K562 (cell line): ENCODE measurements around the gene VNN1. TPM values are rescaled to one million over a fixed set of nuclear protein-coding genes. Genes with fewer than 3 reads are reported as not detected.

Experiments
- ATAC-seq: fragments of 200-7000 bp; cut with Tn5 transposase; 3 replicates; pipeline ENCODE4 v1.9.1; 2020; ENCODE audit warnings: moderate library complexity
- BruUV-seq: library from RNA; stranded (reverse); fragments of 400-500 nt; replicated peaks from 2 replicates; lab custom pipeline; 2021; lab: Mats Ljungman, UMichigan
- CTCF ChIA-PET: fragments of 300-600 bp; formaldehyde crosslinking; extraction: SDS; loops from one replicate; lab custom pipeline; 2021; ENCODE audit warnings: low intra/inter-chr PET ratio; lab: Yijun Ruan, JAX
- POLR2A ChIA-PET: fragments of 300-600, 350-650 bp; sonication (Branson Sonifier 250); formaldehyde crosslinking; extraction: SDS; loops from one replicate; lab custom pipeline; 2021; ENCODE audit warnings: antibody characterized with exemption, inconsistent platforms; lab: Yijun Ruan, JAX
- DNase-seq, 4 experiments: peaks; one replicate each; pipeline versions ENCODE4 v3.0.0 to v3.0.0-alpha.2; 2011 to 2018; ENCODE audit warnings: low spot score in 3 of 4, mixed read lengths in 3 of 4; ENCODE audit errors: extremely low read depth in 1 of 4
- FAIRE-seq: peaks from 2 replicates; lab custom pipeline; 2011; peaks lifted over from hg19 to GRCh38; lab: Jason Lieb, UNC
- H2AFZ ChIP-seq: 2 replicates; pipeline ENCODE4 v1.6.0; 2011; ENCODE audit warnings: low read depth, low read length, control low read depth, inconsistent platforms
- H3K27ac ChIP-seq: fragments of 200-600 bp; 3 replicates; pipeline ENCODE4 v1.8.0; 2011; ENCODE audit warnings: low read depth, mild to moderate bottlenecking, control low read depth, inconsistent platforms, low read length, moderate library complexity, mixed read lengths; ENCODE audit errors: extremely low read depth
- H3K27me3 ChIP-seq, 2 experiments: fragments of 300-600 bp in 1 of 2; 2 replicates in 1 of 2; 3 replicates in 1 of 2; pipeline versions ENCODE4 v1.6.0 to v1.8.0; 2011; ENCODE audit warnings: inconsistent platforms in 2 of 2, low read length in 2 of 2, mild to moderate bottlenecking in 1 of 2, mixed read lengths in 1 of 2, moderate library complexity in 1 of 2; ENCODE audit not compliant: control insufficient read depth in 2 of 2, insufficient read depth in 2 of 2
- H3K36me3 ChIP-seq: fragments of 300-600 bp; 3 replicates; pipeline ENCODE4 v1.8.0; 2011; ENCODE audit warnings: mild to moderate bottlenecking, low read length, inconsistent platforms; ENCODE audit not compliant: control insufficient read depth, insufficient read depth
- H3K4me1 ChIP-seq, 2 experiments: fragments of 200-600 bp in 1 of 2; replicated peaks in 1 of 2; 2 replicates in 1 of 2; 3 replicates in 1 of 2; pipeline versions ENCODE4 v1.5.1 to v1.8.0; 2011; ENCODE audit warnings: inconsistent platforms in 2 of 2, low read length in 2 of 2, mild to moderate bottlenecking in 1 of 2, mixed read lengths in 1 of 2, moderate library complexity in 1 of 2; ENCODE audit not compliant: control insufficient read depth in 2 of 2, insufficient read depth in 2 of 2
- H3K4me2 ChIP-seq: 2 replicates; pipeline ENCODE4 v1.6.1; 2011; ENCODE audit warnings: low read length, control low read depth, inconsistent platforms, mixed read lengths; ENCODE audit not compliant: insufficient read depth
- H3K4me3 ChIP-seq: fragments of 200-600 bp; sonication (generic), shearing (Covaris generic); 2 replicates; pipeline ENCODE4 v1.5.1; 2016; ENCODE audit warnings: control low read depth, inconsistent platforms
- H3K79me2 ChIP-seq: fragments of 200-600 bp; 3 replicates; pipeline ENCODE4 v1.8.0; 2011; ENCODE audit warnings: low read length, inconsistent platforms; ENCODE audit not compliant: control insufficient read depth, insufficient read depth
- H3K9ac ChIP-seq, 2 experiments: 2 replicates each; pipeline versions ENCODE4 v1.6.0 to v1.6.1; 2011; ENCODE audit warnings: low read depth in 2 of 2, low read length in 2 of 2, control low read depth in 1 of 2, inconsistent platforms in 1 of 2, mild to moderate bottlenecking in 1 of 2, mixed read lengths in 1 of 2; ENCODE audit not compliant: insufficient read depth in 1 of 2
- H3K9me1 ChIP-seq: one replicate; pipeline ENCODE4 v1.6.0; 2011; ENCODE audit warnings: inconsistent platforms, mild to moderate bottlenecking, low read length, moderate library complexity; ENCODE audit not compliant: control insufficient read depth, insufficient read depth
- H3K9me3 ChIP-seq: replicated peaks from 2 replicates; pipeline ENCODE4 v1.5.1; 2011; ENCODE audit warnings: low read depth, low read length, inconsistent platforms; ENCODE audit not compliant: control insufficient read depth, insufficient read depth
- H4K20me1 ChIP-seq: replicated peaks from 2 replicates; pipeline ENCODE4 v1.6.1; 2011; ENCODE audit warnings: low read length, inconsistent platforms, mixed read lengths; ENCODE audit not compliant: control insufficient read depth, insufficient read depth
- C11orf30 ChIP-seq: fragments of 450-650 bp; IDR thresholded peaks from 2 replicates; pipeline ENCODE4 v1.6.1; 2016; ENCODE audit warnings: low read depth, mild to moderate bottlenecking
- DMBX1 ChIP-seq: fragments of 250-450 bp; sonication (Bioruptor Pico); IDR thresholded peaks from 2 replicates; pipeline ENCODE4 v1.8.0; 2022; ENCODE audit warnings: inconsistent platforms, mild to moderate bottlenecking, moderate library complexity, borderline replicate concordance
- HDAC1 ChIP-seq, 2 experiments: fragments of 450-650 bp; IDR thresholded peaks; 2 replicates each; pipeline ENCODE4 v1.6.1; 2016 to 2017; ENCODE audit warnings: inconsistent platforms in 1 of 2, mild to moderate bottlenecking in 1 of 2, moderate library complexity in 1 of 2
- MAFG ChIP-seq: fragments of 450-650 bp; conservative IDR thresholded peaks from 2 replicates; pipeline ENCODE4 v1.6.1; 2016; ENCODE audit warnings: missing genetic modification characterization, missing compliant biosample characterization
- NFE2 ChIP-seq: IDR thresholded peaks from 2 replicates; pipeline ENCODE4 v1.6.1; 2014; ENCODE audit warnings: antibody characterized with exemption, low read depth
- RNF2 ChIP-seq: sonication (generic); IDR thresholded peaks from 2 replicates; pipeline ENCODE4 v1.6.1; 2016
- ZNF316 ChIP-seq: fragments of 450-650 bp; IDR thresholded peaks from 2 replicates; pipeline ENCODE4 v1.6.1; 2016
- WGBS: fragments of 100-300 bp; shearing (Covaris generic); methylation state at CpG from one replicate; pipeline ENCODE4 v1.1.6; 2016; ENCODE audit warnings: low coverage, mixed read lengths; ENCODE audit not compliant: insufficient coverage; ENCODE audit errors: missing lambda C conversion rate; 5-methylcytosine and 5-hydroxymethylcytosine counted together
- in situ Hi-C: fragments of 300-500 bp; cut with MboI; formaldehyde crosslinking; loops from 4 replicates; pipeline ENCODE4 v1.15.0; 2018; ENCODE audit warnings: inconsistent platforms, mixed read lengths
- intact Hi-C: fragments of 100-400 bp; cut with micrococcal nuclease; formaldehyde crosslinking; loops from 2 replicates; pipeline ENCODE4 v1.14.2; 2022
- polyA plus RNA-seq, 8 experiments: library from polyadenylated mRNA; depleted of rRNA in 4 of 8; stranded (reverse) in 5 of 8; unstranded in 3 of 8; fragments of >200 nt; fragmentation: Nextera tagmentation in 2 of 8; fragmentation: Illumina TruSeq in 1 of 8; extraction: Ambion mirVana in 2 of 8; extraction: Trizol in 1 of 8; gene quantifications; 2 replicates each; pipeline versions ENCODE4 v1.2.1 to v1.2.3, GENCODE V29; 2011 to 2014; ENCODE audit warnings: inconsistent platforms in 1 of 8, missing spikeins in 1 of 8
- total RNA-seq, 7 experiments: library from RNA; depleted of rRNA in 6 of 7; stranded (reverse); fragments of >200 nt in 6 of 7; fragmentation: Illumina TruSeq in 2 of 7; extraction: Trizol in 2 of 7; gene quantifications; 2 replicates each; pipeline versions ENCODE4 v1.2.1 to v1.2.3, GENCODE V29; 2011 to 2021; ENCODE audit warnings: low replicate concordance in 1 of 7
- TF ChIP-seq, protein P1 (sequence below): fragments of 450-650 bp; formaldehyde crosslinking; IDR thresholded peaks from 2 replicates; pipeline ENCODE4 v1.4.0; 2020; ENCODE audit warnings: mild to moderate bottlenecking, mixed read lengths

Gene VNN1
- total and polyA plus RNA-seq, 9 of the 15 experiments (the other 6 are each of a cell fraction or from before 2014, with no cell fraction given): not detected

DNA sequence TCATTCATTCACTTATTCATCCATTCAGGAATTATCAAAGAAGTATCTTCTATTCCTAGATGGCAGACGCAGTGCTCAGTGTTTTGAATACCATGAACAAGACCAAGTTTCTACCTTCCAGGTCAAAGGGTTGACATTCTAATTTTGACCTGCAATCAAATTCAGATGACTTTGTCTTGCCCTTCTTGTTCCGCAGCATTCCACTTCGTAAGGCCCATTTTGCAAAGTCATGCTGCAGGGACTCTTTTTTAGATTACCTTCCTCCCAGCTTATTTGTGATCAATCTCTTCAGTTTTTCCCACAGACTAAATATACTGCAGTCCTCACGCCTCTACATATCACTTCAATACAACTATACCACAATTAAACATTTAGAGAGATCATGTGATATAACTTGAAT lies 47.7 kb downstream of the VNN1 start:
- Histone ChIP-seq H3K27ac (no peak overlapping the region), H3K4me1 (no peaks in the 10 kb centered on the region), H3K9me3 (no peaks in the 10 kb centered on the region), H3K4me2 (no peak overlapping the region), H4K20me1 (no peaks in the 10 kb centered on the region), H3K9ac (no peak overlapping the region), H3K9me1 (no peaks in the 10 kb centered on the region), H3K4me3 (no peak overlapping the region), H3K79me2 (no peaks in the 10 kb centered on the region), H3K27me3 (no peaks in the 10 kb centered on the region), H2AFZ (no peak overlapping the region), H3K36me3 (no peaks in the 10 kb centered on the region)
- in situ Hi-C loops: no loop called here
- FAIRE-seq: no peak
- 0% methylated on average over 4 of the region's 4 CpGs for WGBS
- ChIA-PET POLR2A (no interaction called here), CTCF (no interaction called here)
- intact Hi-C loops: loop anchor here (5.0 to 10.0 kb wide), 5 partner anchors 134 to 879 kb away; no protein-coding TSS in a partner anchor
- DNase-seq: no peak
- ATAC-seq: no peak
- TF ChIP-seq RNF2 (no peak), MAFG (tag) (peak; percentile 59), DMBX1 (CRISPR knock-in tag) (no peak), HDAC1 (IDR thresholded peaks at IDR 0.05) (no peak), C11orf30 (peak; percentile 21; the same call in 1 of the 2 replicates), NFE2 (peak; percentile 51; the same call in 1 of the 2 replicates), ZNF316 (peak; percentile 31; the same call in 1 of the 2 replicates)
- TF ChIP-seq, protein P1, sequence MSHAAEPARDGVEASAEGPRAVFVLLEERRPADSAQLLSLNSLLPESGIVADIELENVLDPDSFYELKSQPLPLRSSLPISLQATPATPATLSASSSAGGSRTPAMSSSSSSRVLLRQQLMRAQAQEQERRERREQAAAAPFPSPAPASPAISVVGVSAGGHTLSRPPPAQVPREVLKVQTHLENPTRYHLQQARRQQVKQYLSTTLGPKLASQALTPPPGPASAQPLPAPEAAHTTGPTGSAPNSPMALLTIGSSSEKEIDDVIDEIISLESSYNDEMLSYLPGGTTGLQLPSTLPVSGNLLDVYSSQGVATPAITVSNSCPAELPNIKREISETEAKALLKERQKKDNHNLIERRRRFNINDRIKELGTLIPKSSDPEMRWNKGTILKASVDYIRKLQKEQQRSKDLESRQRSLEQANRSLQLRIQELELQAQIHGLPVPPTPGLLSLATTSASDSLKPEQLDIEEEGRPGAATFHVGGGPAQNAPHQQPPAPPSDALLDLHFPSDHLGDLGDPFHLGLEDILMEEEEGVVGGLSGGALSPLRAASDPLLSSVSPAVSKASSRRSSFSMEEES (CRISPR knock-in tag): peak; percentile 34; the same call in 1 of the 2 replicates
- BruUV-seq: no TSS peak
